Pons (tissue), 1 donor: Measurements from ENCODE around the gene GJC2.

Experiments used
- DNase-seq: peaks from one replicate; pipeline ENCODE4 v3.0.0-alpha.2; 2016; ENCODE audit warnings: low spot score

The GJC2 gene

GRCh38 chr1:228194921-228195812 is 45.4 kb downstream of the GJC2 start:
- DNase-seq, result no peak

GRCh38 chr1:228197555-228198147 is 47.9 kb downstream of the GJC2 start:
- DNase-seq, result no peak

- no peak for DNase-seq
These were observed 49.4 kb downstream of the GJC2 start for GRCh38 chr1:228198977-228199590.

- no peak for DNase-seq
These were observed 55.2 kb downstream of the GJC2 start for GRCh38 chr1:228204958-228205357.

- DNase-seq, result no peak
These were observed 56.1 kb downstream of the GJC2 start for GRCh38 chr1:228205526-228206436.

GRCh38 chr1:228206582-228207351 is 57.0 kb downstream of the GJC2 start:
- no peak for DNase-seq

- DNase-seq, result no peak
These were observed 57.7 kb downstream of the GJC2 start for GRCh38 chr1:228207381-228207810.

GRCh38 chr1:228207851-228208821 is 58.4 kb downstream of the GJC2 start, which contains the start of gene OBSCN:
Gene OBSCN (plus strand): TSS chr1:228208044. CDS start chr1:228211784, 3,740 bp downstream.
- no peak for DNase-seq

- no peak for DNase-seq
These were observed 59.3 kb downstream of the GJC2 start for GRCh38 chr1:228208831-228209551.
